GM20431 (cell line): ENCODE data around the gene CELSR2.

ENCODE experiments used
- in situ Hi-C: fragments of 300-500 bp; cut with MseI, MboI; formaldehyde crosslinking; loops from one replicate; pipeline ENCODE4 v1.15.0; 2020; ENCODE audit warnings: low sequenced_read_pairs; ENCODE audit not compliant: unreplicated experiment

CELSR2 gene

DNA sequence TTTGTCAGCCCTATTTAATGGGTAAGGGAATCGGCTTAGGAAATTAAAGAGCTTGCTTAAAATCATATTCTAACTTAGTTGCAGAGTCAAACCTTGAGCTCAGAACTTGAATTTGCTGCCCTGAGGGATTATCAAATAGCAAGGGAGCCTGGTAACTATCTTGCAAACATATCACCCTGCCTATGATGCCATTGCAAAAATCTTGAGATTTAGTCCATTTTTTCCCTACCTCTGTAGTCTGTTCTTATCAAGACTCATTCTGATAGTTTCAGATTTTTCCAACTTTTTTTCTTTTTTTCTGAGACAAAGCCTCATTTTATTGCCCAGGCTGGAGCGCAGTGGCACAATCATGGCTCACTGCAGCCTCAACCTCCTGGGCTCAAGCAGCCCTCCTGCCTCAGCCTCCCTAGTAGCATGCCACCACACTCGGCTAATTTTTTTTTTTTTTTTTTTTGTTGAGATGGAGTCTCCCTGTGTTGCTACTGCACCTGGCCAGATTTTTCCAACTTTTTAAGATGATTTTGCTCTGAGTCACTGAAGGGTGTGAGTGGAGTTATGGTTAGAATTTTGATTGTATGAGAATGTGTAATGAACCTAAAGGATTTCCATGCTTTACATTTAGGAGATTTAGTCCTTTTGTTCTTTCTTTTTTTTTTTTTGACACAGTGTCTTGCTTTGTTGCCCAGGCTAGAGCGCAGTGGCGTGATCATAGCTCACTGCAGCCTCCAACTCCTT is 23.5 kb upstream of the CELSR2 start:
- in situ Hi-C loops: no loop called here

- in situ Hi-C loops: no loop called here
Observed at GRCh38 chr1:109228167-109228566, 21.2 kb upstream of the CELSR2 start.

- in situ Hi-C loops: no loop called here
Observed at GRCh38 chr1:109229531-109230127, 19.7 kb upstream of the CELSR2 start.

- in situ Hi-C loops: no loop called here
Observed at GRCh38 chr1:109231066-109231465, 18.3 kb upstream of the CELSR2 start.

GRCh38 chr1:109235137-109235536 is 14.2 kb upstream of the CELSR2 start:
- in situ Hi-C loops: no loop called here

DNA sequence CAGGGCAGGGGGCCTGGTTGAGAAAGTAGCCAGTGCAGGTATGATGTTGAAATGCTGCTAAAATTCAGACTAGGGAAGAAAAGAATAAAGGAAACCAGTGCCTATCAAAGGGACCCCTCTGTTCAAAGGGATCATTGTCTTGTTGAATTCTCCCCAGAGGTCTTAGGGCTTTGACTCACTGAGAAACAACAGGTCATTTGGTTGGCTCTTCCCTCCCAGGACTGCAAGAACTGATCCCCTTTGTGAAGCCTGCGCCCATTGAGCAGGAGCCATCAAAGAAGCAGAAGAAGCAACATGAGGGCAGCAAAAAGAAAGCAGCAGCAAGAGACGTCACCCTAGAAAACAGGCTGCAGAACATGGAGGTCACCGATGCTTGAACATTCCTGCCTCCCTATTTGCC is 11.8 kb upstream of the CELSR2 start:
- in situ Hi-C loops: no loop called here

DNA sequence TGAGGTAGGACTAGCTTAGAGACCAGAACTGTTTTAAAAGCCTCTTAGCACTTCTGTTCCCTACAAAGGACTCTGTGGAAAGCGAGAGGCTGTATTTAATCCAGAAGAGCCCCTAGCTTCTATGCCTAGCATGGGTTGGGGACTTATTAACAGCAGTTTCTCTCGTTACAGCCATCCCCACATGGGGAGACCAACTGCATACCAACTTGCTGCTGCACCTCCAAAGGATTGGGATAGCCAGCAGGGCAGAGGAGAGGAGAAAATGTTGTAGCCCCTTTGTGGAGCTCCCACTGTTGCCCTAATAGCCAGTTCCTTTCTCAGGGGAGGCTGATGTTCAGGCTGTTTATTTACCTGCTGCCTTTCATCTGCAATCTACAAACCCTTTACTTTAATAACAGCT is 11.0 kb upstream of the CELSR2 start:
- in situ Hi-C loops: no loop called here

DNA sequence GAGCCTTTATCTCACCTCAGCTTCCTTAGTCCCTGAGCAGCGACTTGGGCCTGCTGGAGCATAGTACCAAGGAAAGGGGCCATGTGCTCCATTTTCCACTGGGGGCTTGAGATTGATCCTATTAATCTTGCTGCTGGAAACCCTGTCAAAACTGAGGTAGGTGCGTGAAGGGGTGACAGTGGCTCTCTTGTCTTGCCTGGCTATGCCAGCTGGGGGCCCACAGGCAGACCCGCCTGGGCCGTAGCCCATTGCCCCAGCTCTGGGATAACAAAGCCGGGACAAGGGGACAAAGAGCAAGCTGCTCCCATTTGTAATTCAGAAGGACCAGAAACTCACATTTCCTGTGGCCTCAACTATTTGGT is 10.3 kb upstream of the CELSR2 start:
- in situ Hi-C loops: no loop called here

- in situ Hi-C loops: no loop called here
Observed at GRCh38 chr1:109239409-109240068, 9.8 kb upstream of the CELSR2 start.

DNA sequence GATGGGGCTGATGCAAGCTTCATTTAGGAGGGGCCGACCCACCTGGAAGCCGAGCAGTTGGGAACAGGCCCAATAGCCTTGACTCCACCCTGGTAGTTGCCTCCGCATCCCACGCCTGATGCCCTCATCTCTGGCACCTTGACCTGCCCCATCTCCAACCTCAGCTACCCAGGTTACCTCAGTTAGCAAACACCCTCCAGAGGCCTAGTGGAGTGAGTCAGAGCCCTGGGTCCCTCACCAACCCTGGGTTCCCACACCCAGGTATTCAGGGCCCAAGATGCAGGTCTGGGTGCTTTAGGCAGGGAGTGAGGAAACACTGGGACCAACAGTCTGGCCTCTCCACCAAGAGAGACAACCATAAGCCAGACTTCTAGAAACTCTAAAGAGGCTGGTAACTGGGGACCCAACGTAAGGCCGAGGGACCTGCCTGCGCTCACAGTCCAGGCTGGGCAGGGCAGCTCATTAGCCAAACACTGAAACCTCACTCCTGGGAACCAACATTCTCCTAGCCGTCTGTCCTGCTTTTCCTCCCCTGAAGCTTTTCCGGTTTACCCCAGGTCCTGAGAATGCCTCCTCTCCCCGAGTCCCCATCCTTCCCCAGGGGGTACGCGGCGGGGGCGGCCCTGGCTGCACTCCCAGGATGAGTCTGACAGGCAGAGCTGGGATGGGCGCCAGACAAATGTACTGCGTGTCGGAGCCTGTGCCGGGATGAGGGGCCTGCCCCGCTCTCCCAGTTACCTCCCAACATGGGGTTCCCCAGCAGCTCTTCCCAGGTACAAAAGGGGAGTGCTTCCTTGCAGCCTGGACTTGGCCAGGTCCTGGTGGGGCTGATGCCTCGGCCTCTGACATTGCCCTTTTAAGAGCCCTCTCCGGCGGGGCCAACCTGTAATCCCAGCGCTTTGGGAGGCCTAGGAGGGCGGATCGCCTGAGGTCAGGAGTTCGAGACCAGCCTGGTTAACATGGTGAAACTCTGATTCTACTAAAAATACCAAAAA is 8.9 kb upstream of the CELSR2 start:
- in situ Hi-C loops: no loop called here

- in situ Hi-C loops: no loop called here
Observed at GRCh38 chr1:109241344-109241743, 8.0 kb upstream of the CELSR2 start.

GRCh38 chr1:109241841-109242345 is 7.4 kb upstream of the CELSR2 start:
- in situ Hi-C loops: no loop called here

DNA sequence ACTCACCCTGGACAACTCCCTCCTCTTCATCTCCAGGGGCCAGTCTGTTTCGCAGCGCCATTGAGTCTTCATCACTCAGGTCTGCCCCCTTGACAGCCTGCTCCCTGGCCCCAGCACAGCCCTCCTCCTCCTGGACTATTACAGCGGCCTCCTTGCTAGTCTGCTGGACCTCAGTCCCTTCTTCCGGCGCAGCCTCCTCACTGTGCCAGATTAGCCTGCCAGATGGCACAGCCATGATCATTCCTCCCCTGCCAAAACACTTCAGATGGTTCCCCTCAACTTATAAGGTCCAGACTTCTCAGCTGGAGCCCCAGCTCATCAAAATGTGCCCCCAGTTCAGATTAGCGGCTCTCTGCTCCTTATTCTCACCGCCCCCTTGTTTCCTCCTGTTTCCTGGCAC is 7.0 kb upstream of the CELSR2 start:
- in situ Hi-C loops: no loop called here

DNA sequence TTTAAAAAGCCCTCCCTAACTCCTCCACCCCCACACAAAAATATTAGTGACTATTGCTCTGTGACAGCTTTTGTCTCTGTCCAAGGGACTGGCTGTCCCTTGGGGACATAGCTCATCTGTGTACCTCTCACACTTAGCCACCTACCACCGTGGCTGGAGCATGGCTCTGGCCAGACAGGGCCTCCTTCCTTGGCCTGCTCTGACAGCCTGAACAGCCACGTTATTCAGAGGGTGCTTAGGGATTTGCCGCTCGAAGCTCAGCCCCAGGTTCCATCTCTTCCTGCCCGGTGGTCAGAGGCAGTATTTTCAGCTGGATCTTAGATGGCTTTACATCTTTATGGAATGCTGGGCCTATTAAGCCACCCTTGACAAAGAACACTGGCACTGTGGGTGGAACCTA is 6.1 kb upstream of the CELSR2 start:
- in situ Hi-C loops: no loop called here

DNA sequence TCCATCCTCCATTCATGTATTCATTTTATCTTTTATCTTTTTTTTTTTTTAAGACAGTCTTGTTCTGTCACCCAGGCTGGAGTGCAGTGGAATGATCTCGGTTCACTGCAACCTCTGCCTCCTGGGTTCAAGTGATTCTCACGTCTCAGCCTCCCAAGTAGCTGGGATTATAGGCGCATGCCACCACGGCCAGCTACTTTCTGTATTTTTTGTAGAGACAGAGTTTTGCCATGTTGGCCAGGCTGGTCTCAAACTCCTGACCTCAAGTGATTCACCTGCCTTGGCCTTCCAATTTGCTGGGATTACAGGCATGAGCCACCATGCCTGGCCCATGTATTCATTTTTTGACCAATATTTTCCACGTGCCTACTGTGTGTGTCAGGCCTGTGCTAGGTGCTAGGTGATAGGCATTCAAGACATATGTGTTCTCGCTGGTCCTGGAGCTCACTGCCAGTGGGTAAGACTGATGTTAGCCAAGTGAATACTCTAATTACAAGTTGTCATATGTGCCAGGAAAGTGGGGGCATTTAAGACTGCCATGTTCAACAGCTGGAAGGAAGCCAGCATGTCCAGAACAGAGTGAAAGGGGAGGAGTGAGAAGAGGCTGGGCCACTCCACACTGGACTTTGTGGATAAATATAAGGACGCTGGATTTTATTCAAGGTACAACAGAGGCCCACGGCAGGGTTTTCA is 5.3 kb upstream of the CELSR2 start:
- in situ Hi-C loops: no loop called here

GRCh38 chr1:109246141-109246551 is 3.2 kb upstream of the CELSR2 start:
- in situ Hi-C loops: no loop called here

- in situ Hi-C loops: no loop called here
Observed at GRCh38 chr1:109247401-109248365, 1.7 kb upstream of the CELSR2 start.

GRCh38 chr1:109248444-109248796 is 919 bp upstream of the CELSR2 start:
- in situ Hi-C loops: no loop called here
